Keratinocyte (primary cell): ENCODE data around the gene TMEM151B. TPM values are rescaled to one million over a fixed set of nuclear protein-coding genes. Genes with fewer than 3 reads are reported as not detected.
"Not testable (repeated sequence)": the region's sequence is repeated elsewhere in the genome, so short reads cannot be mapped to it uniquely, and the experiment has no call there.

Experiments used
- DNase-seq: peaks from one replicate; pipeline ENCODE4 v3.0.0-alpha.2; 2011; ENCODE audit warnings: low read depth, missing footprints, low spot score
- FAIRE-seq: peaks from 2 replicates; lab custom pipeline; 2011; peaks lifted over from hg19 to GRCh38; lab: Jason Lieb, UNC
- H2AFZ ChIP-seq: 2 replicates; pipeline ENCODE4 v1.6.0; 2012; ENCODE audit warnings: low read length, control low read depth, inconsistent platforms; ENCODE audit not compliant: control insufficient read depth
- H3K27ac ChIP-seq: 2 replicates; pipeline ENCODE4 v1.5.1; 2011; ENCODE audit warnings: low read length; ENCODE audit not compliant: control insufficient read depth, insufficient read depth
- H3K27me3 ChIP-seq: 3 replicates; pipeline ENCODE4 v1.6.0; 2011; ENCODE audit warnings: low read length; ENCODE audit not compliant: control insufficient read depth, insufficient read depth; ENCODE audit errors: extremely low read depth
- H3K36me3 ChIP-seq, 2 experiments: 2 replicates in 1 of 2; 3 replicates in 1 of 2; pipeline ENCODE4 v1.5.1; 2011; ENCODE audit warnings: low read length in 2 of 2, mild to moderate bottlenecking in 1 of 2; ENCODE audit not compliant: control insufficient read depth in 2 of 2, insufficient read depth in 2 of 2; ENCODE audit errors: extremely low read depth in 1 of 2
- H3K4me1 ChIP-seq: 3 replicates; pipeline ENCODE4 v1.5.1; 2011; ENCODE audit warnings: low read length; ENCODE audit not compliant: control insufficient read depth, insufficient read depth; ENCODE audit errors: extremely low read depth
- H3K4me2 ChIP-seq: 3 replicates; pipeline ENCODE4 v1.6.0; 2011; ENCODE audit warnings: low read depth, low read length; ENCODE audit not compliant: control insufficient read depth, insufficient read depth; ENCODE audit errors: extremely low read depth
- H3K4me3 ChIP-seq, 3 experiments: fragments of 200-600 bp in 1 of 3; sonication (generic) in 1 of 3; 2 replicates in 2 of 3; 3 replicates in 1 of 3; pipeline ENCODE4 v1.5.1; 2011 to 2016; ENCODE audit warnings: low read length in 3 of 3, mild to moderate bottlenecking in 3 of 3, control low read depth in 2 of 3, inconsistent platforms in 1 of 3, low read depth in 1 of 3, mixed read lengths in 1 of 3, mixed run types in 1 of 3, moderate library complexity in 1 of 3; ENCODE audit not compliant: control insufficient read depth in 2 of 3, insufficient read depth in 2 of 3; ENCODE audit errors: extremely low read depth in 1 of 3
- H3K79me2 ChIP-seq: 2 replicates; pipeline ENCODE4 v1.6.0; 2012; ENCODE audit warnings: low read length; ENCODE audit not compliant: control insufficient read depth, insufficient read depth
- H3K9ac ChIP-seq: 3 replicates; pipeline ENCODE4 v1.6.0; 2011; ENCODE audit warnings: low read length; ENCODE audit not compliant: control insufficient read depth, insufficient read depth; ENCODE audit errors: extremely low read depth
- H3K9me1 ChIP-seq: 3 replicates; pipeline ENCODE4 v1.6.0; 2011; ENCODE audit warnings: low read length; ENCODE audit not compliant: control insufficient read depth, insufficient read depth; ENCODE audit errors: extremely low read depth
- H3K9me3 ChIP-seq: 2 replicates; pipeline ENCODE4 v1.5.1; 2012; ENCODE audit warnings: low read depth, low read length; ENCODE audit not compliant: control insufficient read depth
- H4K20me1 ChIP-seq: 3 replicates; pipeline ENCODE4 v1.6.0; 2011; ENCODE audit warnings: low read length; ENCODE audit not compliant: control insufficient read depth, insufficient read depth; ENCODE audit errors: extremely low read depth
- EZH2 ChIP-seq: IDR thresholded peaks from one replicate; pipeline ENCODE4 v1.6.1; 2012; ENCODE audit warnings: inconsistent platforms, mild to moderate bottlenecking, low read length, moderate library complexity
- dilution Hi-C: fragments of 300-500 bp; cut with MboI; formaldehyde crosslinking; loops from one replicate; pipeline ENCODE4 v1.7.0; 2020; ENCODE audit warnings: low sequenced_read_pairs; ENCODE audit not compliant: extremely low pct_ligation_motif_present
- polyA plus RNA-seq, 5 experiments: library from polyadenylated mRNA; depleted of rRNA in 3 of 5; stranded (reverse) in 3 of 5; stranded (forward) in 1 of 5; unstranded in 1 of 5; fragments of >200 nt; gene quantifications; 1 replicate in 1 of 5; 2 replicates in 3 of 5; 3 replicates in 1 of 5; pipeline versions ENCODE4 v1.2.1 to v1.2.3, GENCODE V29; 2011 to 2012; ENCODE audit warnings: missing spikeins in 2 of 5, low read depth in 1 of 5, low replicate concordance in 1 of 5
- TF ChIP-seq, protein P1 (sequence below), 3 experiments: IDR thresholded peaks in 1 of 3; conservative IDR thresholded peaks in 1 of 3; optimal IDR thresholded peaks in 1 of 3; 2 replicates in 2 of 3; 3 replicates in 1 of 3; pipeline versions ENCODE3 to v1.5.1; 2011; ENCODE audit warnings: low read length in 3 of 3, mild to moderate bottlenecking in 3 of 3, moderate library complexity in 2 of 3, control low read depth in 1 of 3, inconsistent platforms in 1 of 3; ENCODE audit not compliant: insufficient read depth in 2 of 3; ENCODE audit errors: extremely low read depth in 1 of 3

TMEM151B gene
- polyA plus RNA-seq, 1 donor (not counting 4 experiments of a cell fraction or from before 2014, with no cell fraction given), result not detected

DNA sequence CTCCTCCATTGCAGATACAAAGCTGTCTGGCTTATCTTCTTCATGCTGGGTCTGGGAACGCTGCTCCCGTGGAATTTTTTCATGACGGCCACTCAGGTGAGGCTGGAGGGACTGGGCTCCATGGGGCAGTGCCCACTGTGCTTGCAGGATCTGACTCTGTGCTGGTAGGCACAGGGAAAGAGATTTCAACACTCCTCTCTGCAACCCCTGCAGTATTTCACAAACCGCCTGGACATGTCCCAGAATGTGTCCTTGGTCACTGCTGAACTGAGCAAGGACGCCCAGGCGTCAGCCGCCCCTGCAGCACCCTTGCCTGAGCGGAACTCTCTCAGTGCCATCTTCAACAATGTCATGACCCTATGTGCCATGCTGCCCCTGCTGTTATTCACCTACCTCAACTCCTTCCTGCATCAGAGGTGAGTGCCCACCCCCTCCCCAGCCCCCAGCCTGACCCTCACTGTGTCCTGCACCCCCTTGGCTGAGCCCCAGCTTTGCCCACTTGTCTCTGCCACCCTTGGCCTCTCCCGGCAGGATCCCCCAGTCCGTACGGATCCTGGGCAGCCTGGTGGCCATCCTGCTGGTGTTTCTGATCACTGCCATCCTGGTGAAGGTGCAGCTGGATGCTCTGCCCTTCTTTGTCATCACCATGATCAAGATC lies 40.7 kb upstream of the TMEM151B start:
- H2AFZ ChIP-seq, result no peak overlapping the region
- no peak overlapping the region for H3K4me3 ChIP-seq
- no peaks in the 10 kb centered on the region for H4K20me1 ChIP-seq
- FAIRE-seq (no peak), DNase-seq (no peak)
- H3K4me1 ChIP-seq, result peaks cover 35% of the 10 kb centered on the region
- TF ChIP-seq, protein P1, sequence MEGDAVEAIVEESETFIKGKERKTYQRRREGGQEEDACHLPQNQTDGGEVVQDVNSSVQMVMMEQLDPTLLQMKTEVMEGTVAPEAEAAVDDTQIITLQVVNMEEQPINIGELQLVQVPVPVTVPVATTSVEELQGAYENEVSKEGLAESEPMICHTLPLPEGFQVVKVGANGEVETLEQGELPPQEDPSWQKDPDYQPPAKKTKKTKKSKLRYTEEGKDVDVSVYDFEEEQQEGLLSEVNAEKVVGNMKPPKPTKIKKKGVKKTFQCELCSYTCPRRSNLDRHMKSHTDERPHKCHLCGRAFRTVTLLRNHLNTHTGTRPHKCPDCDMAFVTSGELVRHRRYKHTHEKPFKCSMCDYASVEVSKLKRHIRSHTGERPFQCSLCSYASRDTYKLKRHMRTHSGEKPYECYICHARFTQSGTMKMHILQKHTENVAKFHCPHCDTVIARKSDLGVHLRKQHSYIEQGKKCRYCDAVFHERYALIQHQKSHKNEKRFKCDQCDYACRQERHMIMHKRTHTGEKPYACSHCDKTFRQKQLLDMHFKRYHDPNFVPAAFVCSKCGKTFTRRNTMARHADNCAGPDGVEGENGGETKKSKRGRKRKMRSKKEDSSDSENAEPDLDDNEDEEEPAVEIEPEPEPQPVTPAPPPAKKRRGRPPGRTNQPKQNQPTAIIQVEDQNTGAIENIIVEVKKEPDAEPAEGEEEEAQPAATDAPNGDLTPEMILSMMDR (optimal IDR thresholded peaks at IDR 0.05 in 1 of 3, IDR thresholded peaks at IDR 0.05 in 1 of 3, conservative IDR thresholded peaks at IDR 0.05 in 1 of 3; ENCODE audit: extremely low read depth in 1 of 3, insufficient read depth in 2 of 3, low read length in 3 of 3), result no peak
- no peak for TF ChIP-seq EZH2
- no peaks in the 10 kb centered on the region for H3K9me3 ChIP-seq
- dilution Hi-C loops, result no loop called here
- H3K4me2 ChIP-seq, result no peak overlapping the region
- H3K9ac ChIP-seq, result no peak overlapping the region
- no peaks in the 10 kb centered on the region for H3K27me3 ChIP-seq
- H3K36me3 ChIP-seq, result peaks cover 14 to 29% of the 10 kb centered on the region in 2 experiments
- H3K79me2 ChIP-seq, result peaks cover 16% of the 10 kb centered on the region
- H3K9me1 ChIP-seq, result no peaks in the 10 kb centered on the region
- no peak overlapping the region for H3K27ac ChIP-seq

DNA sequence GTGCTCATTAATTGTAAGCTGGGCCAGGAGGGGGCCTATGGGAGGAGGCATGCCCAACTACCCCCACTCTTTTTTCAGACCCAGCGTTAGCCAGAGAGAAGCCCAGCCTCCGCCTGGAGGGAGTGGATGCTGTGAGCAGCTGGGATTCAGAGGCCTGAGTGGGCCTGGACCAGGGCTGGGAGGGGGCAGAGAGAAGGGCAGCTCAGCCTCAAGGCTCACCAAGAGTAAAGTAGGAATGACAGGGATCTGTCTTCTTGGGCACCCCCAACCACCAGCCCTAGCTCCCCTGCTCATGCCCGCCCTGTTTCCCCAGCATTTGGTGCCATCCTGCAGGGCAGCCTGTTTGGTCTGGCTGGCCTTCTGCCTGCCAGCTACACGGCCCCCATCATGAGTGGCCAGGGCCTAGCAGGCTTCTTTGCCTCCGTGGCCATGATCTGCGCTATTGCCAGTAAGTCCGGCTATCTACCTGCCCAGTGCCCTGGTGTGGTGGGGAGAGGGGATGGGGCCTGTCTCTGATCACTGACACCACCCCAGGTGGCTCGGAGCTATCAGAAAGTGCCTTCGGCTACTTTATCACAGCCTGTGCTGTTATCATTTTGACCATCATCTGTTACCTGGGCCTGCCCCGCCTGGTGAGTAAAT lies 40.1 kb upstream of the TMEM151B start:
- no peaks in the 10 kb centered on the region for H4K20me1 ChIP-seq
- H3K79me2 ChIP-seq, result peaks cover 9% of the 10 kb centered on the region
- no peak overlapping the region for H3K4me3 ChIP-seq
- TF ChIP-seq, protein P1 (optimal IDR thresholded peaks at IDR 0.05 in 1 of 3, IDR thresholded peaks at IDR 0.05 in 1 of 3, conservative IDR thresholded peaks at IDR 0.05 in 1 of 3; ENCODE audit: extremely low read depth in 1 of 3, insufficient read depth in 2 of 3, low read length in 3 of 3), result no peak
- TF ChIP-seq EZH2, result no peak
- FAIRE-seq (no peak), DNase-seq (no peak)
- no peaks in the 10 kb centered on the region for H3K9me1 ChIP-seq
- dilution Hi-C loops, result no loop called here
- H2AFZ ChIP-seq, result no peak overlapping the region
- peaks cover 35% of the 10 kb centered on the region for H3K4me1 ChIP-seq
- H3K36me3 ChIP-seq, result peaks cover 14 to 29% of the 10 kb centered on the region in 2 experiments
- H3K9me3 ChIP-seq, result no peaks in the 10 kb centered on the region
- no peak overlapping the region for H3K4me2 ChIP-seq
- H3K27ac ChIP-seq, result no peak overlapping the region
- no peak overlapping the region for H3K9ac ChIP-seq
- H3K27me3 ChIP-seq, result no peaks in the 10 kb centered on the region

DNA sequence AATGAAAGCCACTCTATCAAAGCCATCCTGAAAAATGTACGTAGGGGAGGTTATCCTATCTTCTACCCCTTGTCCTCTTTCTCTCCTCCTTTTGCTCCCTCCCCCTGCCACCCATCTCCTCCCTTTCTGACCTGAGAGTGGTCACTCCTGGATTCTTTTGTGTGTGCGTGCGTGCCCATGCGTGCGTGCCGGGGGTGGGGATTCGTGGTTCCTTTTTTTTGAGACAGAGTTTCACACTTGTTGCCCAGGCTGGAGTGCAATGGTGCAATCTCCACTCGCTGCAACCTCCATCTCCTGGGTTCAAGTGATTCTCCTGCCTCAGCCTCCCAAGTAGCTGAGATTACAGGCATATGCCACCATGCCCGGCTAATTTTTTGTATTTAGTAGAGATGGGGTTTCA lies 38.8 kb upstream of the TMEM151B start:
- H3K27ac ChIP-seq, H3K27me3 ChIP-seq, H3K9ac ChIP-seq, H3K79me2 ChIP-seq, H2AFZ ChIP-seq, H3K4me2 ChIP-seq, H4K20me1 ChIP-seq, H3K9me3 ChIP-seq, FAIRE-seq, H3K9me1 ChIP-seq, dilution Hi-C loops, DNase-seq, H3K4me3 ChIP-seq: not testable (repeated sequence)
- peaks cover 27% of the 10 kb centered on the region for H3K4me1 ChIP-seq
- H3K36me3 ChIP-seq, result peaks cover 14 to 29% of the 10 kb centered on the region in 2 experiments
